CD4-positive, alpha-beta memory T cell (primary cell): ENCODE results near the gene VPS16. TPM values are rescaled to one million over a fixed set of nuclear protein-coding genes. Genes with fewer than 3 reads are reported as not detected.
A peak's percentile ranks its signal among the peaks of the same experiment; 100 is the strongest.

Source experiments
- CTCF ChIA-PET: fragments of 350-600 bp; sonication (Branson Sonifier 250); formaldehyde crosslinking; loops from one replicate; lab custom pipeline; 2021; ENCODE audit warnings: inconsistent platforms; ENCODE audit not compliant: partially characterized antibody; lab: Charles Lee
- POLR2A ChIA-PET: fragments of 350-600 bp; sonication (Branson Sonifier 250); formaldehyde crosslinking; loops from one replicate; lab custom pipeline; 2021; ENCODE audit not compliant: partially characterized antibody; lab: Charles Lee
- DNase-seq, 5 donors: peaks; one replicate each; pipeline versions ENCODE4 v3.0.0 to v3.0.0-alpha.2; 2020 to 2022; ENCODE audit warnings: mixed read lengths in 1 of 5
- H3K27ac ChIP-seq: one replicate; pipeline ENCODE4 v1.7.0; 2013; ENCODE audit warnings: low read depth, low read length
- H3K27me3 ChIP-seq: 2 replicates; pipeline ENCODE4 v1.7.0; 2013; ENCODE audit warnings: mild to moderate bottlenecking, low read length, moderate library complexity; ENCODE audit not compliant: insufficient read depth
- H3K36me3 ChIP-seq: 2 replicates; pipeline ENCODE4 v1.7.0; 2013; ENCODE audit warnings: mild to moderate bottlenecking, low read length, moderate library complexity; ENCODE audit not compliant: insufficient read depth
- H3K4me1 ChIP-seq: 2 replicates; pipeline ENCODE4 v1.7.0; 2013; ENCODE audit warnings: mild to moderate bottlenecking, low read length, moderate library complexity; ENCODE audit not compliant: insufficient read depth
- H3K4me3 ChIP-seq, 2 donors: one replicate each; pipeline ENCODE4 v1.7.0; 2013; ENCODE audit warnings: low read length in 2 of 2, mild to moderate bottlenecking in 1 of 2
- H3K9me3 ChIP-seq, 2 donors: one replicate each; pipeline ENCODE4 v1.7.0; 2013; ENCODE audit warnings: low read length in 2 of 2, control low read depth in 1 of 2; ENCODE audit not compliant: control insufficient read depth in 1 of 2
- H3K27ac Mint-ChIP-seq, 7 donors: one replicate each; pipeline ENCODE4 v1.8.0; 2020 to 2021; ENCODE audit warnings: mixed read lengths in 7 of 7, mild to moderate bottlenecking in 6 of 7, inconsistent platforms in 3 of 7, moderate library complexity in 3 of 7
- H3K27me3 Mint-ChIP-seq, 2 donors: one replicate each; pipeline ENCODE4 v1.8.0; 2020 to 2021; ENCODE audit warnings: mixed read lengths in 2 of 2
- H3K36me3 Mint-ChIP-seq, 2 donors: one replicate each; pipeline ENCODE4 v1.8.0; 2020 to 2021; ENCODE audit warnings: mixed read lengths in 2 of 2, inconsistent platforms in 1 of 2, mild to moderate bottlenecking in 1 of 2
- H3K4me1 Mint-ChIP-seq, 4 donors: one replicate each; pipeline ENCODE4 v1.8.0; 2020 to 2021; ENCODE audit warnings: mixed read lengths in 4 of 4, mild to moderate bottlenecking in 1 of 4
- H3K4me3 Mint-ChIP-seq, 8 donors: one replicate each; pipeline ENCODE4 v1.8.0; 2020 to 2021; ENCODE audit warnings: mixed read lengths in 8 of 8, mild to moderate bottlenecking in 7 of 8, moderate library complexity in 6 of 8, inconsistent platforms in 3 of 8
- H3K9me3 Mint-ChIP-seq, 8 donors: one replicate each; pipeline ENCODE4 v1.8.0; 2020 to 2021; ENCODE audit warnings: mixed read lengths in 8 of 8, mild to moderate bottlenecking in 5 of 8, inconsistent platforms in 3 of 8, moderate library complexity in 1 of 8
- intact Hi-C: fragments of 100-400 bp; cut with micrococcal nuclease; formaldehyde crosslinking; loops from one replicate; pipeline ENCODE4 v1.15.1; 2023
- polyA plus RNA-seq, 2 donors: library from polyadenylated mRNA; unstranded; fragments of 300-500 nt; fragmentation: Illumina TruSeq; gene quantifications; one replicate each; pipeline ENCODE4 v1.2.3, GENCODE V29; 2021
- total RNA-seq, 2 experiments: library from RNA; stranded (reverse); gene quantifications; one replicate each; pipeline ENCODE4 v1.2.3, GENCODE V29; 2021

The VPS16 gene
- total and polyA plus RNA-seq, 4 experiments from 2014 or later = 38.3 to 61.1 (median 50.9) TPM

GRCh38 chr20:2899243-2899642 is 58.7 kb downstream of the VPS16 start:
- no peak overlapping the region for H3K4me3 ChIP-seq
- peaks cover 23% of the 10 kb centered on the region for H3K4me1 ChIP-seq
- Mint-ChIP-seq H3K9me3 (peaks cover 0 to 6% (median under 1%) of the 10 kb centered on the region in 8 donors), H3K36me3 (peaks cover 12 to 17% of the 10 kb centered on the region in 2 donors), H3K27me3 (no peaks in the 10 kb centered on the region), H3K27ac (peak overlapping the region in 1 of 7 donors; percentile 51), H3K4me1 (peaks cover 25 to 48% (median 39%) of the 10 kb centered on the region in 4 donors), H3K4me3 (no peak overlapping the region)
- ChIA-PET POLR2A (no interaction called here), CTCF (no interaction called here)
- no peak overlapping the region for H3K27ac ChIP-seq
- H3K27me3 ChIP-seq = no peaks in the 10 kb centered on the region
- intact Hi-C loops = no loop called here
- no peaks in the 10 kb centered on the region for H3K9me3 ChIP-seq
- H3K36me3 ChIP-seq = no peaks in the 10 kb centered on the region
- no peak for DNase-seq

GRCh38 chr20:2900845-2901592 is 60.5 kb downstream of the VPS16 start:
- no peaks in the 10 kb centered on the region for H3K27me3 Mint-ChIP-seq
- no peak overlapping the region for H3K4me3 ChIP-seq
- no peak for DNase-seq
- H3K4me1 Mint-ChIP-seq = peaks cover 25 to 54% (median 43%) of the 10 kb centered on the region in 4 donors
- POLR2A ChIA-PET = no interaction called here
- CTCF ChIA-PET = interaction anchor here (0.6 to 0.7 kb wide), 2 partner anchors 18 to 36 kb away, joined by 3 to 4 read pairs; no protein-coding TSS in a partner anchor
- H3K27me3 ChIP-seq = no peaks in the 10 kb centered on the region
- peaks cover 23% of the 10 kb centered on the region for H3K4me1 ChIP-seq
- no peaks in the 10 kb centered on the region for H3K9me3 ChIP-seq
- H3K4me3 Mint-ChIP-seq = peak overlapping the region in 4 of 8 donors; percentile 12 to 47 (median 33)
- H3K36me3 ChIP-seq = no peaks in the 10 kb centered on the region
- H3K27ac ChIP-seq = no peak overlapping the region
- H3K36me3 Mint-ChIP-seq = peaks cover 10 to 12% of the 10 kb centered on the region in 2 donors
- peak overlapping the region in 2 of 7 donors; percentile 12 to 73 for H3K27ac Mint-ChIP-seq
- H3K9me3 Mint-ChIP-seq = peaks cover 0 to 3% (median 0%) of the 10 kb centered on the region in 8 donors
- intact Hi-C loops = no loop called here

GRCh38 chr20:2902291-2902690 is 61.7 kb downstream of the VPS16 start:
- no peaks in the 10 kb centered on the region for H3K27me3 Mint-ChIP-seq
- no peak for DNase-seq
- peaks cover 16 to 45% (median 35%) of the 10 kb centered on the region in 4 donors for H3K4me1 Mint-ChIP-seq
- H3K4me3 Mint-ChIP-seq = peak overlapping the region in 1 of 8 donors; percentile 5
- no peak overlapping the region for H3K27ac ChIP-seq
- ChIA-PET POLR2A (no interaction called here), CTCF (interaction anchor here (0.6 kb wide), 1 partner anchor 56 kb away, joined by 3 read pairs; no protein-coding TSS in a partner anchor)
- peak overlapping the region in 1 of 7 donors; percentile 2 for H3K27ac Mint-ChIP-seq
- H3K9me3 Mint-ChIP-seq = no peaks in the 10 kb centered on the region
- peaks cover 0 to 4% of the 10 kb centered on the region in 2 donors for H3K36me3 Mint-ChIP-seq
- H3K4me3 ChIP-seq = no peak overlapping the region
- intact Hi-C loops = no loop called here
- H3K27me3 ChIP-seq = no peaks in the 10 kb centered on the region
- no peaks in the 10 kb centered on the region for H3K36me3 ChIP-seq
- H3K4me1 ChIP-seq = peaks cover 23% of the 10 kb centered on the region
- H3K9me3 ChIP-seq = no peaks in the 10 kb centered on the region

- ChIA-PET POLR2A (no interaction called here), CTCF (no interaction called here)
- H3K36me3 ChIP-seq = no peaks in the 10 kb centered on the region
- no peak for DNase-seq
- H3K27ac ChIP-seq = no peak overlapping the region
- no peak overlapping the region for H3K4me3 Mint-ChIP-seq
- no peak overlapping the region for H3K27ac Mint-ChIP-seq
- peaks cover 23% of the 10 kb centered on the region for H3K4me1 ChIP-seq
- intact Hi-C loops = no loop called here
- no peaks in the 10 kb centered on the region for H3K27me3 Mint-ChIP-seq
- H3K4me1 Mint-ChIP-seq = peaks cover 16 to 45% (median 35%) of the 10 kb centered on the region in 4 donors
- no peaks in the 10 kb centered on the region for H3K27me3 ChIP-seq
- no peaks in the 10 kb centered on the region for H3K9me3 ChIP-seq
- H3K36me3 Mint-ChIP-seq = peaks cover 0 to 4% of the 10 kb centered on the region in 2 donors
- H3K4me3 ChIP-seq = no peak overlapping the region
- no peaks in the 10 kb centered on the region for H3K9me3 Mint-ChIP-seq
Observed at GRCh38 chr20:2902818-2903217, 62.3 kb downstream of the VPS16 start.

GRCh38 chr20:2903686-2904085 is 63.1 kb downstream of the VPS16 start:
- Histone ChIP-seq H3K27ac (no peak overlapping the region), H3K36me3 (no peaks in the 10 kb centered on the region), H3K4me3 (no peak overlapping the region), H3K27me3 (no peaks in the 10 kb centered on the region), H3K4me1 (peaks cover 23% of the 10 kb centered on the region), H3K9me3 (no peaks in the 10 kb centered on the region)
- DNase-seq = no peak
- Mint-ChIP-seq H3K36me3 (peaks cover 0 to 4% of the 10 kb centered on the region in 2 donors), H3K4me1 (peaks cover 17 to 44% (median 36%) of the 10 kb centered on the region in 4 donors), H3K27ac (peak overlapping the region in 1 of 7 donors; percentile 35), H3K9me3 (no peaks in the 10 kb centered on the region), H3K27me3 (no peaks in the 10 kb centered on the region), H3K4me3 (no peak overlapping the region)
- POLR2A ChIA-PET = no interaction called here
- CTCF ChIA-PET = no interaction called here
- intact Hi-C loops = no loop called here

- no peaks in the 10 kb centered on the region for H3K36me3 Mint-ChIP-seq
- no peak overlapping the region for H3K4me3 Mint-ChIP-seq
- no peak overlapping the region for H3K27ac Mint-ChIP-seq
- no peaks in the 10 kb centered on the region for H3K9me3 Mint-ChIP-seq
- CTCF ChIA-PET = interaction anchor here (1.4 kb wide), 1 partner anchor 12 kb away, joined by 3 read pairs; no protein-coding TSS in a partner anchor
- peaks cover 4 to 13% (median 10%) of the 10 kb centered on the region in 4 donors for H3K4me1 Mint-ChIP-seq
- no peak for DNase-seq
- POLR2A ChIA-PET = no interaction called here
- Histone ChIP-seq H3K27ac (no peak overlapping the region), H3K27me3 (no peaks in the 10 kb centered on the region), H3K4me1 (no peaks in the 10 kb centered on the region), H3K4me3 (no peak overlapping the region), H3K36me3 (no peaks in the 10 kb centered on the region), H3K9me3 (no peaks in the 10 kb centered on the region)
- H3K27me3 Mint-ChIP-seq = no peaks in the 10 kb centered on the region
- intact Hi-C loops = no loop called here
Observed at GRCh38 chr20:2907519-2907918, 67.0 kb downstream of the VPS16 start.

GRCh38 chr20:2909953-2910352 is 69.4 kb downstream of the VPS16 start:
- Mint-ChIP-seq H3K4me1 (peaks cover 5 to 8% (median 6%) of the 10 kb centered on the region in 4 donors), H3K27me3 (no peaks in the 10 kb centered on the region), H3K36me3 (peaks cover 0 to under 1% of the 10 kb centered on the region in 2 donors), H3K27ac (no peak overlapping the region), H3K4me3 (no peak overlapping the region), H3K9me3 (no peaks in the 10 kb centered on the region)
- Histone ChIP-seq H3K9me3 (no peaks in the 10 kb centered on the region), H3K4me1 (no peaks in the 10 kb centered on the region), H3K27me3 (no peaks in the 10 kb centered on the region), H3K27ac (no peak overlapping the region), H3K36me3 (no peaks in the 10 kb centered on the region), H3K4me3 (no peak overlapping the region)
- ChIA-PET POLR2A (no interaction called here), CTCF (no interaction called here)
- intact Hi-C loops = no loop called here
- no peak for DNase-seq
